Lower lobe of right lung (tissue), 2 donors: Measurements from ENCODE around the gene PCGF3. TPM values are rescaled to one million over a fixed set of nuclear protein-coding genes. Genes with fewer than 3 reads are reported as not detected.
"Not testable (repeated sequence)": the region's sequence is repeated elsewhere in the genome, so short reads cannot be mapped to it uniquely, and the experiment has no call there.

Experiments used
- ATAC-seq, 2 donors: fragments of 200-7000 bp; cut with Tn5 transposase; one replicate each; pipeline ENCODE4 v1.9.1; 2020 to 2022; ENCODE audit warnings: mild to moderate bottlenecking in 2 of 2, moderate library complexity in 2 of 2
- DNase-seq: peaks from one replicate; pipeline ENCODE4 v3.0.0-alpha.2; 2020
- H3K27ac ChIP-seq: fragments of 200-600 bp; one replicate; pipeline ENCODE4 v1.8.0; 2022
- H3K27me3 ChIP-seq: fragments of 200-600 bp; one replicate; pipeline ENCODE4 v1.8.0; 2022; ENCODE audit warnings: low read depth
- H3K36me3 ChIP-seq: fragments of 200-600 bp; one replicate; pipeline ENCODE4 v1.8.0; 2022; ENCODE audit warnings: mild to moderate bottlenecking
- H3K4me1 ChIP-seq: fragments of 200-600 bp; one replicate; pipeline ENCODE4 v1.8.0; 2022
- H3K4me3 ChIP-seq: fragments of 200-600 bp; one replicate; pipeline ENCODE4 v1.8.0; 2022; ENCODE audit warnings: mild to moderate bottlenecking
- H3K9me3 ChIP-seq: fragments of 200-600 bp; one replicate; pipeline ENCODE4 v1.8.0; 2022
- CTCF ChIP-seq: fragments of 200-600 bp; IDR thresholded peaks from one replicate; pipeline ENCODE4 v1.8.0; 2022; ENCODE audit warnings: antibody characterized with exemption, mild to moderate bottlenecking
- intact Hi-C: fragments of 100-400 bp; cut with DNase I; formaldehyde crosslinking; loops from one replicate; pipeline ENCODE4 v1.11.0; 2022
- total RNA-seq: library from RNA; stranded (reverse); fragmentation: NEBNext Ultra II Directional; extraction: Animal tissue kit (Norgen Biotek cat#: 25700); gene quantifications from one replicate; pipeline ENCODE4 v1.2.1, GENCODE V29; 2021
- donor health status: DM: no; HTN: yes; CAD: no; lungs with severe emphysema.

PCGF3 gene
- total RNA-seq, 1 donor from 2014 or later = 44.8 TPM

DNA sequence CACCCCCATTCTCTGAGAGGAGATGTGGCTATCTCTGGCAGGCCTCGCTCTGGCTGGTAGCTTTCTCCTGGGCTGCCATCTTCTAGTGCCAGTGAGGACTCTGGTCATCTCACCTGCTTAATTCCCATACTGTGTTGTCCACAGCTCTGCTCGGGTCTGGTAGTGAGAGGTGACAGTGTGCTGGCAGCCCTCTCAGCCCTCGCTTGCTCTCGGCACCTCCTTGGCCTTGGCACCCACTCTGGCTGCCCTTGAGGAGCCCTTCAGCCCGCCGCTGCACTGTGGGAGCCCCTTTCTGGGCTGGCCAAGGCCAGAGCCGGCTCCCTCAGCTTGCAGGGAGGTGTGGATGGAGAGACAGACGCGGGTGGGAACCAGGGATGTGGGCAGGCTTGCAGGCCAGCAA, 67.6 kb downstream of the PCGF3 start:
- TF ChIP-seq CTCF = no peak
- peaks cover 19% of the 10 kb centered on the region for H3K4me1 ChIP-seq
- H3K4me3 ChIP-seq = no peak overlapping the region
- intact Hi-C loops = no loop called here
- no peaks in the 10 kb centered on the region for H3K27me3 ChIP-seq
- DNase-seq (peak; percentile 39), ATAC-seq (peak; percentile 15 to 37)
- no peak overlapping the region for H3K27ac ChIP-seq
- no peaks in the 10 kb centered on the region for H3K9me3 ChIP-seq
- H3K36me3 ChIP-seq = peaks cover 77% of the 10 kb centered on the region

DNA sequence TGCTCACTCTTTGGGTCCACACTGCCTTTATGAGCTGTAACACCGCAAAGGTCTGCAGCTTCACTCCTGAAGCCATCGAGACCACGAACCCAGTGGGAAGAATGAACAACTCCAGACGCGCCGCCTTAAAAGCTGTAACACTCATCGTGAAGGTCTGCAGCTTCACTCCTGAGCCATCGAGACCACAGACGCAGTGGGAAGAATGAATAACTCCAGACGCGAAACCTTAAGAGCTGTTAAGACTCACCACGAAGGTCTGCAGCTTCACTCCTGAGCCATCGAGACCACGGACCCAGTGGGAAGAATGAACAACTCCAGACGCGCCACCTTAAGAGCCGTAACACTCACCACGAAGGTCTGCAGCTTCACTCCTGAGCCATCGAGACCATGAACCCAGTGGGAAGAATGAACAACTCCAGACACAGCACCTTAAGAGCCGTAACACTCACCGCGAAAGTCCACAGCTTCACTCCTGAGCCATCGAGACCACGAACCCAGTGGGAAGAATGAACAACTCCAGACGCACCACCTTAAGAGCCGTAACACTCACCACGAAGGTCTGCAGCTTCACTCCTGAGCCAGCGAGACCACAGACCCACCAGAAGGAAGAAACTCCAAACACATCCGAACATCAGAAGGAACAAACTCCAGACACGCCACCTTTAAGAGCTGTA, 68.9 kb downstream of the PCGF3 start:
- Histone ChIP-seq H3K4me1 (peaks cover 29% of the 10 kb centered on the region), H3K36me3 (peaks cover 78% of the 10 kb centered on the region)
- H3K27me3 ChIP-seq, H3K9me3 ChIP-seq, H3K27ac ChIP-seq, intact Hi-C loops, H3K4me3 ChIP-seq, ATAC-seq: not testable (repeated sequence)
- DNase-seq = peak; percentile 19

DNA sequence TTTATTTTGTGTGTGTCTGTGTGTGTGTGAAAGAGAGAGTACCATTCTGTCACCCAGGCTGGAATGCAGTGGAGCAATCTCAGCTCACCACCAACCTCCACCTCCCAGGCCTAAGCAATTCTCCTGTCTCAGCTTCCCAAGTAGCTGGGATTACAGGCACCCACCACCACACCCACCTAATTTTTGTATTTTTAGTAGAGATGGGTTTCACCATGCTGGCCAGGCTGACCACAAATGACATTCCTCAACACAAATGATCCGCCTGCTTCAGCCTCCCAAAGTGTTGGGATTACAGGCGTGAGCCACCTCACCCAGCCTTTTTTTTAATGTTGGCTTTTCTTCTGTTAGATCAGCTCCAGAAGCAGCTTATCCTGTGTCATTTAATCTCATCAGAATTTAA, 69.9 kb downstream of the PCGF3 start:
- intact Hi-C loops, H3K4me3 ChIP-seq, H3K9me3 ChIP-seq, DNase-seq, H3K27ac ChIP-seq, H3K27me3 ChIP-seq, ATAC-seq: not testable (repeated sequence)
- H3K36me3 ChIP-seq = peaks cover 78% of the 10 kb centered on the region
- H3K4me1 ChIP-seq = peaks cover 39% of the 10 kb centered on the region

- Histone ChIP-seq H3K27ac (no peak overlapping the region), H3K36me3 (peaks cover 69% of the 10 kb centered on the region), H3K27me3 (no peaks in the 10 kb centered on the region), H3K9me3 (no peaks in the 10 kb centered on the region), H3K4me1 (peaks cover 42% of the 10 kb centered on the region), H3K4me3 (no peak overlapping the region)
- TF ChIP-seq CTCF = no peak
- intact Hi-C loops = no loop called here
- ATAC-seq = no peak
- peak; percentile 9 for DNase-seq
These were observed 71.3 kb downstream of the PCGF3 start for GRCh38 chr4:776743-777441.

DNA sequence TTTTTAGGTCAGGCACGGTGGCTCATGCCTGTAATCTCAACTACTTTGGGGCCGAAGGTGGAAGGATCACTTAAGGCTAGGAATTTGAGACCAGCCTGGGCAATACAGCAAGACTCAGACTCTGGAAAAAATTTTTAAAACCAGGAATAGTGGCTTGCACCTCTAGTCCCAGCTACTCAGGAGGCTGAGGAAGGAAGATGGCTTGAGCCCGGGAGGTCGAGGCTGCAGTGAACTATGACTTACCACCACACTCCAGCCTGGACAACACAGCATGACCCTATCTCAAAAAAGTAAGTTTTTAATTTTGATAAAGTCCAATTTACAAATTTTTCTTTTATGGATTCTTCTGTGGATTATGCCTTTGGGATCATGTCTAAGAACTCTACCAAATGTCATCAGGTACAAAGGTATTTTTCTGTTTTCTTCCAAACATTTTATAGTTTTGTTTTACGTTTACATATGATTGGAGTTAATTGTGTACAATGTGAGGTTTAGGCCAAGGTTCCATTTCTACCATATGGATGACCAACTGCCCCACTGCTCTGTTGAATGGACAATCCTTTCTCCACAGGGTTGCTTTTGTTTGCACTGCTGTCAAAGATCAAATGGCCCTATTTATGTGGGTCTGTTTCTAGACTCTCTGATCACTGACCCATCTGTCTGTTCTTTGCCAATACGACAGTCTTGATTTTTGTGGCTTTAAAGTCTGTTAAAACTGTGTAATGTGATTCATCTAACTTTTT, 72.1 kb downstream of the PCGF3 start:
- no peak overlapping the region for H3K4me3 ChIP-seq
- intact Hi-C loops = no loop called here
- no peaks in the 10 kb centered on the region for H3K9me3 ChIP-seq
- ATAC-seq (no peak), DNase-seq (no peak)
- H3K4me1 ChIP-seq = peaks cover 46% of the 10 kb centered on the region
- no peaks in the 10 kb centered on the region for H3K27me3 ChIP-seq
- H3K36me3 ChIP-seq = peaks cover 64% of the 10 kb centered on the region
- H3K27ac ChIP-seq = no peak overlapping the region
- TF ChIP-seq CTCF = no peak

GRCh38 chr4:779555-779954, 73.9 kb downstream of the PCGF3 start:
- Histone ChIP-seq H3K27me3 (peaks cover 3% of the 10 kb centered on the region), H3K9me3 (no peaks in the 10 kb centered on the region), H3K27ac (no peak overlapping the region), H3K4me1 (peaks cover 43% of the 10 kb centered on the region), H3K36me3 (peaks cover 60% of the 10 kb centered on the region), H3K4me3 (peak overlapping the region; percentile 100)
- no peak for DNase-seq
- no peak for TF ChIP-seq CTCF
- intact Hi-C loops = no loop called here
- no peak for ATAC-seq

DNA sequence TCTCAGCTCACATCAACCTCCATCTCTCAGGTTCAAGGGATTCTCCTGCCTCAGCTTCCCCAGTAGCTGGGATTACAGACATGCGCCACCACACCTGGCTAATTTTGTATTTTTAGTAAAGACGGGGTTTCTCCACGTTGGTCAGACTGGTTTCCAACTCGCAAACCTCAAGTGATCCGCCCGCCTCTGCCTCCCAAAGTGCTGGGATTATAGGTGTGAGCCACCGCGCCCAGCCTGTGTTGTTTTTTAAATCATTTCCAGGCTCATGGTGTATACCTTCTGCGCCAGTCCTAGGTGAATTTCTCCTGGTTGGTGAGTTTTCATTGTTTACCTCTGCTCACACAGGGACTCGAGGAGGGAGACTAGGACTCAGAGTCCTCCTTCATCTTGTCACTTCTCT, 74.6 kb downstream of the PCGF3 start:
- Histone ChIP-seq H3K4me3 (peak overlapping the region; percentile 100), H3K36me3 (peaks cover 54% of the 10 kb centered on the region), H3K27ac (peak overlapping the region; percentile 96), H3K27me3 (peaks cover 10% of the 10 kb centered on the region), H3K4me1 (peaks cover 39% of the 10 kb centered on the region)
- DNase-seq, ATAC-seq, H3K9me3 ChIP-seq, intact Hi-C loops: not testable (repeated sequence)
